ENCODE results near the gene MGAT2.

DNA sequence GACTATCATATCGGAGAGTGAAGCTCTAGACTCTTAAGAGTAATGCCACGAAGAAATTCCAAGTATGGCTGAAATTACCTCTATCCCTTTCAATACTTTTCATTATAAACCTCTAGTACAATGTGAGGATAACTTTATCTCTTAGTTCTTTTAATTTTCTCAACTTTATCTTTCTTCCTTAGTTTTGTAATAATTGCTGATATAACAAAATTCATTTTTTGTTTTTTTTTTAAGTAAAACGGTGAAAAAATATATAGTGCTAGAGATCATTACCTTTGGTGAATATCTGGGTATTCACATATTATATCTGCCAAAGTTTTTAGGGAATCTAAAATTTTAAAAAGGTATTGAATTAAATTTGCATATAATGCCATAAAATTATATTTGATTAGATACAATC, 33.9 kb downstream of the MGAT2 start:
- TF ChIP-seq CTCF (IDR thresholded peaks at IDR 0.05) (no peak), POLR2A (IDR thresholded peaks at IDR 0.05) (no peak)

All from testis (tissue), 2 donors.